Cardiac muscle cell (in vitro differentiated cells and primary cell): ENCODE measurements around the gene OR12D2. TPM values are rescaled to one million over a fixed set of nuclear protein-coding genes. Genes with fewer than 3 reads are reported as not detected.
"Not testable (repeated sequence)": the region's sequence is repeated elsewhere in the genome, so short reads cannot be mapped to it uniquely, and the experiment has no call there.

Experiments
- DNase-seq, 2 donors: peaks; one replicate each; pipeline versions ENCODE4 v3.0.0 to v3.0.0-alpha.2; 2010 to 2017; ENCODE audit warnings: low read depth in 1 of 2, low spot score in 1 of 2
- H3K27ac ChIP-seq: fragments of 200-600 bp; sonication (generic); 2 replicates; pipeline ENCODE4 v1.5.1; 2016
- H3K27me3 ChIP-seq: fragments of 200-600 bp; sonication (generic); 2 replicates; pipeline ENCODE4 v1.6.0; 2016; ENCODE audit warnings: control low read depth
- H3K36me3 ChIP-seq: fragments of 200-600 bp; sonication (generic); 2 replicates; pipeline ENCODE4 v1.5.1; 2016; ENCODE audit warnings: control low read depth
- H3K4me1 ChIP-seq: fragments of 200-600 bp; sonication (generic); 2 replicates; pipeline ENCODE4 v1.8.1; 2017; ENCODE audit warnings: low read depth, mild to moderate bottlenecking, mixed run types
- H3K4me3 ChIP-seq: fragments of 200-600 bp; sonication (generic); 2 replicates; pipeline ENCODE4 v1.5.1; 2016; ENCODE audit warnings: mild to moderate bottlenecking
- H3K9me3 ChIP-seq: fragments of 200-600 bp; sonication (generic); 2 replicates; pipeline ENCODE4 v1.5.1; 2017; ENCODE audit warnings: low read depth, mild to moderate bottlenecking, control low read depth
- CTCF ChIP-seq: IDR thresholded peaks from 2 replicates; pipeline ENCODE4 v1.5.1; 2012; ENCODE audit warnings: low read depth, mild to moderate bottlenecking, low read length
- polyA plus RNA-seq: library from polyadenylated mRNA; unstranded; fragments of >200 nt; fragmentation: Nextera tagmentation; extraction: Ambion mirVana; gene quantifications from 2 replicates; pipeline ENCODE4 v1.2.1, GENCODE V29; 2016
- total RNA-seq: library from RNA; depleted of rRNA; stranded (reverse); fragments of >200 nt; gene quantifications from 2 replicates; pipeline ENCODE4 v1.2.3, GENCODE V29; 2016

The OR12D2 gene
- total RNA-seq (not detected in 2 replicates), polyA plus RNA-seq (not detected in 2 replicates)

GRCh38 chr6:29395331-29395730 lies at the start of gene OR12D2:
TSS of gene OR12D2 (plus strand) at chr6:29395631. CDS start at chr6:29396700, 1,069 bp downstream.
- Histone ChIP-seq H3K9me3 (no peaks in the 10 kb centered on the region), H3K36me3 (no peaks in the 10 kb centered on the region), H3K4me1 (no peaks in the 10 kb centered on the region), H3K27me3 (no peaks in the 10 kb centered on the region), H3K27ac (no peak within 1 kb of the TSS), H3K4me3 (no peak within 1 kb of the TSS)
- no peak for TF ChIP-seq CTCF
- no peak for DNase-seq

- not testable (repeated sequence) for H3K36me3 ChIP-seq, H3K27ac ChIP-seq, H3K9me3 ChIP-seq, DNase-seq, H3K27me3 ChIP-seq, H3K4me3 ChIP-seq, H3K4me1 ChIP-seq
Observed at GRCh38 chr6:29349348-29349747, 46.1 kb upstream of the OR12D2 start.

- TF ChIP-seq CTCF = no peak
- no peaks in the 10 kb centered on the region for H3K27me3 ChIP-seq
- no peak for DNase-seq
Observed at GRCh38 chr6:29354980-29355379, 40.5 kb upstream of the OR12D2 start.

GRCh38 chr6:29355603-29356002 lies 39.8 kb upstream of the OR12D2 start:
- H3K27me3 ChIP-seq = no peaks in the 10 kb centered on the region
- no peaks in the 10 kb centered on the region for H3K9me3 ChIP-seq
- no peak overlapping the region for H3K4me3 ChIP-seq
- no peak for TF ChIP-seq CTCF
- H3K36me3 ChIP-seq = no peaks in the 10 kb centered on the region
- no peak overlapping the region for H3K27ac ChIP-seq
- DNase-seq = no peak
- H3K4me1 ChIP-seq = no peaks in the 10 kb centered on the region

More at GRCh38 chr6:29354980-29355379, 40.5 kb upstream of the OR12D2 start:
- no peak overlapping the region for H3K27ac ChIP-seq
- H3K9me3 ChIP-seq = no peaks in the 10 kb centered on the region
- H3K36me3 ChIP-seq = no peaks in the 10 kb centered on the region
- H3K4me3 ChIP-seq = no peak overlapping the region
- H3K4me1 ChIP-seq = no peaks in the 10 kb centered on the region

- Histone ChIP-seq H3K4me3 (no peak within 1 kb of the TSS), H3K27ac (no peak within 1 kb of the TSS), H3K9me3 (no peaks in the 10 kb centered on the region), H3K36me3 (no peaks in the 10 kb centered on the region), H3K27me3 (no peaks in the 10 kb centered on the region), H3K4me1 (no peaks in the 10 kb centered on the region)
- no peak for TF ChIP-seq CTCF
- DNase-seq = no peak
Observed at GRCh38 chr6:29368765-29369164, 26.7 kb upstream of the OR12D2 start, which contains the start of gene OR5V1. TSS of gene OR5V1 (minus strand) at chr6:29368865. CDS start at chr6:29356195, 12,670 bp downstream.

GRCh38 chr6:29375191-29375590 lies 20.2 kb upstream of the OR12D2 start, which contains the start of gene OR12D3:
TSS of gene OR12D3 (minus strand) at chr6:29375291. CDS start at chr6:29375287, 4 bp downstream.
- TF ChIP-seq CTCF = no peak
- Histone ChIP-seq H3K27ac (no peak within 1 kb of the TSS), H3K27me3 (no peaks in the 10 kb centered on the region), H3K9me3 (no peaks in the 10 kb centered on the region), H3K36me3 (no peaks in the 10 kb centered on the region), H3K4me1 (no peaks in the 10 kb centered on the region), H3K4me3 (no peak within 1 kb of the TSS)
- no peak for DNase-seq
